H1 (cell line): ENCODE data around the gene COL10A1. TPM values are rescaled to one million over a fixed set of nuclear protein-coding genes. Genes with fewer than 3 reads are reported as not detected.
A peak's percentile ranks its signal among the peaks of the same experiment; 100 is the strongest.

Source experiments
- CTCF ChIA-PET: fragments of 300-600 bp; sonication (Branson Sonifier 250); formaldehyde crosslinking; loops from one replicate; lab custom pipeline; 2021; ENCODE audit not compliant: partially characterized antibody; lab: Charles Lee
- POLR2A ChIA-PET: fragments of 300-600 bp; sonication (Branson Sonifier 250); formaldehyde crosslinking; loops from one replicate; lab custom pipeline; 2021; ENCODE audit warnings: inconsistent platforms; ENCODE audit not compliant: partially characterized antibody; lab: Charles Lee
- DNase-seq, 2 experiments: peaks; one replicate each; pipeline versions ENCODE4 v3.0.0 to v3.0.0-alpha.2; 2010 to 2022; ENCODE audit warnings: low spot score in 2 of 2, low read depth in 1 of 2, mixed read lengths in 1 of 2
- FAIRE-seq: peaks from 2 replicates; lab custom pipeline; 2011; peaks lifted over from hg19 to GRCh38; lab: Jason Lieb, UNC
- H2AFZ ChIP-seq: 2 replicates; pipeline ENCODE4 v1.8.1; 2012; ENCODE audit warnings: low read length, inconsistent platforms
- H2AK5ac ChIP-seq: 2 replicates; pipeline ENCODE4 v1.6.1; 2013; ENCODE audit warnings: low read depth, low read length
- H2BK120ac ChIP-seq: replicated peaks from 2 replicates; pipeline ENCODE3; 2013; ENCODE audit warnings: low read depth, low read length, inconsistent platforms
- H2BK12ac ChIP-seq: 2 replicates; pipeline ENCODE4 v1.6.1; 2013; ENCODE audit warnings: low read depth, low read length
- H2BK15ac ChIP-seq: 2 replicates; pipeline ENCODE4 v1.6.1; 2013; ENCODE audit warnings: low read length
- H2BK20ac ChIP-seq: 2 replicates; pipeline ENCODE4 v1.6.1; 2013; ENCODE audit warnings: low read length
- H2BK5ac ChIP-seq: 2 replicates; pipeline ENCODE4 v1.6.1; 2013; ENCODE audit warnings: low read depth, low read length
- H3K14ac ChIP-seq: 2 replicates; pipeline ENCODE4 v1.6.1; 2013; ENCODE audit warnings: inconsistent platforms; ENCODE audit not compliant: insufficient read length
- H3K18ac ChIP-seq: 2 replicates; pipeline ENCODE4 v1.6.1; 2013; ENCODE audit warnings: low read length; ENCODE audit errors: extremely low read depth
- H3K23ac ChIP-seq: 2 replicates; pipeline ENCODE4 v1.6.1; 2013; ENCODE audit warnings: inconsistent platforms; ENCODE audit not compliant: insufficient read length
- H3K23me2 ChIP-seq: 2 replicates; pipeline ENCODE4 v1.6.1; 2013; ENCODE audit warnings: low read depth, low read length
- H3K27ac ChIP-seq: 2 replicates; pipeline ENCODE4 v1.6.1; 2011; ENCODE audit warnings: low read depth, low read length, inconsistent platforms
- H3K27me3 ChIP-seq, 4 experiments: replicated peaks in 1 of 4; 1 replicate in 1 of 4; 2 replicates in 3 of 4; pipeline versions ENCODE4 v1.6.1 to v1.8.1; 2011 to 2013; ENCODE audit warnings: low read length in 3 of 4, mild to moderate bottlenecking in 3 of 4, inconsistent platforms in 2 of 4, mixed read lengths in 2 of 4, moderate library complexity in 1 of 4; ENCODE audit not compliant: control insufficient read depth in 3 of 4, insufficient read depth in 3 of 4; ENCODE audit errors: extremely low read depth in 1 of 4
- H3K36me3 ChIP-seq, 4 experiments: 2 replicates each; pipeline versions ENCODE4 v1.6.1 to v1.8.1; 2011 to 2013; ENCODE audit warnings: mild to moderate bottlenecking in 4 of 4, low read length in 3 of 4, moderate library complexity in 2 of 4, control low read depth in 1 of 4, inconsistent platforms in 1 of 4; ENCODE audit not compliant: insufficient read depth in 4 of 4, control insufficient read depth in 2 of 4
- H3K4ac ChIP-seq: replicated peaks from 2 replicates; pipeline ENCODE3; 2013; ENCODE audit warnings: low read length, low read depth, mixed read lengths, inconsistent platforms; ENCODE audit not compliant: insufficient read length
- H3K4me1 ChIP-seq, 4 experiments: replicated peaks in 1 of 4; 1 replicate in 1 of 4; 2 replicates in 3 of 4; pipeline versions ENCODE4 v1.6.1 to v1.8.1; 2011 to 2013; ENCODE audit warnings: low read length in 3 of 4, inconsistent platforms in 2 of 4, mixed read lengths in 1 of 4; ENCODE audit not compliant: insufficient read depth in 4 of 4, control insufficient read depth in 3 of 4
- H3K4me2 ChIP-seq, 2 experiments: 2 replicates each; pipeline versions ENCODE4 v1.6.1 to v1.8.1; 2011 to 2013; ENCODE audit warnings: low read depth in 2 of 2, low read length in 2 of 2, control low read depth in 1 of 2, inconsistent platforms in 1 of 2, mild to moderate bottlenecking in 1 of 2; ENCODE audit not compliant: insufficient read depth in 1 of 2
- H3K4me3 ChIP-seq, 4 experiments: fragments of 200-600, 300-600 bp in 1 of 4; sonication (generic), shearing (Covaris generic), sonication (Bioruptor Twin) in 1 of 4; 2 replicates each; pipeline versions ENCODE4 v1.5.1 to v1.8.1; 2011 to 2016; ENCODE audit warnings: low read length in 4 of 4, low read depth in 3 of 4, control low read depth in 2 of 4, inconsistent platforms in 2 of 4, mild to moderate bottlenecking in 2 of 4, mixed read lengths in 1 of 4, moderate library complexity in 1 of 4; ENCODE audit not compliant: insufficient read depth in 2 of 4; ENCODE audit errors: extremely low read depth in 1 of 4
- H3K56ac ChIP-seq: replicated peaks from 2 replicates; pipeline ENCODE3; 2013; ENCODE audit warnings: low read depth, mild to moderate bottlenecking, mixed read lengths, low read length, inconsistent platforms; ENCODE audit not compliant: insufficient read length
- H3K79me1 ChIP-seq: 2 replicates; pipeline ENCODE4 v1.6.1; 2013; ENCODE audit warnings: low read depth, low read length, control low read depth
- H3K79me2 ChIP-seq, 2 experiments: 2 replicates each; pipeline versions ENCODE4 v1.6.1 to v1.8.1; 2012 to 2013; ENCODE audit warnings: low read length in 2 of 2, mild to moderate bottlenecking in 2 of 2, inconsistent platforms in 1 of 2; ENCODE audit not compliant: insufficient read depth in 2 of 2, control insufficient read depth in 1 of 2
- H3K9ac ChIP-seq, 4 experiments: replicated peaks in 1 of 4; 1 replicate in 1 of 4; 2 replicates in 3 of 4; pipeline versions ENCODE4 v1.6.1 to v1.8.1; 2011 to 2013; ENCODE audit warnings: low read depth in 3 of 4, low read length in 3 of 4, control low read depth in 2 of 4, mild to moderate bottlenecking in 2 of 4, moderate library complexity in 2 of 4, inconsistent platforms in 1 of 4; ENCODE audit errors: extremely low read depth in 1 of 4
- H3K9me3 ChIP-seq, 2 experiments: 2 replicates each; pipeline versions ENCODE4 v1.6.1 to v1.8.1; 2012 to 2013; ENCODE audit warnings: mild to moderate bottlenecking in 2 of 2, moderate library complexity in 2 of 2, control low read depth in 1 of 2, inconsistent platforms in 1 of 2, low read depth in 1 of 2, low read length in 1 of 2, mixed read lengths in 1 of 2; ENCODE audit not compliant: insufficient read depth in 2 of 2
- H4K20me1 ChIP-seq, 2 experiments: replicated peaks in 1 of 2; 2 replicates each; pipeline versions ENCODE3 to v1.8.1; 2011 to 2013; ENCODE audit warnings: inconsistent platforms in 2 of 2, low read length in 2 of 2, mild to moderate bottlenecking in 1 of 2; ENCODE audit not compliant: insufficient read depth in 2 of 2, control insufficient read depth in 1 of 2
- H4K5ac ChIP-seq: 2 replicates; pipeline ENCODE4 v1.6.1; 2013; ENCODE audit warnings: low read length, low read depth, mixed read lengths, inconsistent platforms; ENCODE audit not compliant: insufficient read length
- H4K8ac ChIP-seq: 2 replicates; pipeline ENCODE4 v1.8.0; 2013; ENCODE audit warnings: mild to moderate bottlenecking, moderate library complexity, low read length, inconsistent platforms; ENCODE audit not compliant: insufficient read depth; ENCODE audit errors: extremely low read depth
- H4K91ac ChIP-seq: replicated peaks from 2 replicates; pipeline ENCODE3; 2013; ENCODE audit warnings: low read length, mixed read lengths, inconsistent platforms; ENCODE audit not compliant: insufficient read length
- BRCA1 ChIP-seq: IDR thresholded peaks from 2 replicates; pipeline ENCODE4 v1.6.1; 2012; ENCODE audit warnings: low read depth, low read length, improper control_type of control experiment
- CEBPB ChIP-seq: IDR thresholded peaks from 2 replicates; pipeline ENCODE4 v1.6.1; 2012; ENCODE audit warnings: low read depth, low read length
- EZH2 ChIP-seq: fragments of 200-600 bp; sonication (generic); IDR thresholded peaks from 2 replicates; pipeline ENCODE4 v1.7.1; 2012; ENCODE audit warnings: low read depth, mild to moderate bottlenecking, moderate library complexity, low read length, inconsistent platforms; ENCODE audit not compliant: severe bottlenecking
- FOSL1 ChIP-seq: IDR thresholded peaks from 2 replicates; pipeline ENCODE4 v1.6.1; 2011; ENCODE audit warnings: mild to moderate bottlenecking, low read depth, low read length, moderate library complexity; ENCODE audit not compliant: insufficient read depth
- JUN ChIP-seq: IDR thresholded peaks from 2 replicates; pipeline ENCODE4 v1.6.1; 2011; ENCODE audit warnings: low read depth, mild to moderate bottlenecking, improper control_type of control experiment, low read length
- JUND ChIP-seq: IDR thresholded peaks from 2 replicates; pipeline ENCODE4 v1.6.1; 2011; ENCODE audit warnings: mild to moderate bottlenecking, improper control_type of control experiment, low read length
- MAFK ChIP-seq: IDR thresholded peaks from 2 replicates; pipeline ENCODE4 v1.6.1; 2012; ENCODE audit warnings: low read depth, mild to moderate bottlenecking, improper control_type of control experiment, low read length
- NRF1 ChIP-seq: IDR thresholded peaks from 2 replicates; pipeline ENCODE4 v1.6.1; 2011; ENCODE audit warnings: mild to moderate bottlenecking, low read depth, low read length, improper control_type of control experiment
- RFX5 ChIP-seq: IDR thresholded peaks from 2 replicates; pipeline ENCODE4 v1.6.1; 2011; ENCODE audit warnings: low read depth, low read length, improper control_type of control experiment, borderline replicate concordance
- SIX5 ChIP-seq: IDR thresholded peaks from 2 replicates; pipeline ENCODE4 v1.6.1; 2011; ENCODE audit warnings: mild to moderate bottlenecking, low read depth, low read length
- SRF ChIP-seq: IDR thresholded peaks from 2 replicates; pipeline ENCODE4 v1.6.1; 2011; ENCODE audit warnings: mild to moderate bottlenecking, low read depth, low read length, moderate library complexity
- ZNF274 ChIP-seq: IDR thresholded peaks from 2 replicates; pipeline ENCODE4 v1.7.0; 2012; ENCODE audit warnings: low read length, borderline replicate concordance; ENCODE audit errors: extremely low read depth
- WGBS, 2 experiments: shearing (Covaris generic) in 1 of 2; methylation state at CpG; one replicate each; pipeline versions ENCODE4 v1.1.6 to v1.1.7; 2013 to 2015; ENCODE audit warnings: low lambda C conversion rate in 2 of 2, mixed read lengths in 2 of 2, inconsistent platforms in 1 of 2, low coverage in 1 of 2, missing lambda C conversion rate in 1 of 2; ENCODE audit not compliant: insufficient replicate concordance in 2 of 2, insufficient coverage in 1 of 2, insufficient read length in 1 of 2; ENCODE audit errors: extremely low coverage in 1 of 2, missing lambda C conversion rate in 1 of 2; 5-methylcytosine and 5-hydroxymethylcytosine counted together
- polyA plus RNA-seq, 7 experiments: library from polyadenylated mRNA; depleted of rRNA in 3 of 7; stranded (reverse) in 5 of 7; unstranded in 2 of 7; fragments of >200 nt in 5 of 7; fragments of 200-250 nt in 2 of 7; gene quantifications; 1 replicate in 5 of 7; 2 replicates in 1 of 7; 4 replicates in 1 of 7; pipeline versions ENCODE4 v1.2.1 to v1.2.3, GENCODE V29; 2011 to 2013; ENCODE audit warnings: missing spikeins in 2 of 7, mixed read lengths in 2 of 7
- total RNA-seq: library from RNA; stranded (reverse); fragmentation: NEBNext Ultra II Directional; extraction: Animal tissue kit (Norgen Biotek cat#: 25700); gene quantifications from 2 replicates; pipeline ENCODE4 v1.2.1, GENCODE V29; 2021

Gene COL10A1
- total and polyA plus RNA-seq, 2 of the 8 experiments (the other 6 are each of a cell fraction or from before 2014, with no cell fraction given) = not detected

- no peak overlapping the region for H4K5ac ChIP-seq
- no peak overlapping the region for H3K14ac ChIP-seq
- H2BK120ac ChIP-seq = no peak overlapping the region
- no peak overlapping the region for H2BK20ac ChIP-seq
- H4K8ac ChIP-seq = no peak overlapping the region
- no peaks in the 10 kb centered on the region for H3K27me3 ChIP-seq
- H3K23me2 ChIP-seq = no peaks in the 10 kb centered on the region
- H2AFZ ChIP-seq = no peak overlapping the region
- no peaks in the 10 kb centered on the region for H3K36me3 ChIP-seq
- H3K4me3 ChIP-seq = no peak overlapping the region
- H2BK15ac ChIP-seq = no peak overlapping the region
- H3K79me1 ChIP-seq = no peaks in the 10 kb centered on the region
- peaks cover 0 to 5% (median 2%) of the 10 kb centered on the region in 4 experiments; a peak in 3 of 7 replicates for H3K4me1 ChIP-seq
- ChIA-PET POLR2A (no interaction called here), CTCF (interaction anchor here (1.2 kb wide), 1 partner anchor 29 kb away, joined by 3 read pairs; no protein-coding TSS in a partner anchor)
- no peaks in the 10 kb centered on the region for H4K20me1 ChIP-seq
- no peaks in the 10 kb centered on the region for H3K79me2 ChIP-seq
- H3K27ac ChIP-seq = no peak overlapping the region
- no peak for DNase-seq
- no peak overlapping the region for H3K56ac ChIP-seq
- no peak overlapping the region for H2BK12ac ChIP-seq
- no peak overlapping the region for H4K91ac ChIP-seq
- no peak for TF ChIP-seq RFX5
- no peak for TF ChIP-seq ZNF274
- no peak for TF ChIP-seq JUND
- TF ChIP-seq CEBPB = no peak
- TF ChIP-seq BRCA1 = no peak
- no peak for TF ChIP-seq SIX5
- TF ChIP-seq MAFK = no peak
- no peak for TF ChIP-seq NRF1
- TF ChIP-seq EZH2 = no peak
- TF ChIP-seq JUN = no peak
- no peak for TF ChIP-seq FOSL1
- TF ChIP-seq SRF = no peak
- H3K4me2 ChIP-seq = no peak overlapping the region
- peak overlapping the region; percentile 5 for H3K4ac ChIP-seq
- 0 out of 4 replicates have a peak, but pooled peaks cover 0 to 2% of the 10 kb centered on the region in 2 experiments for H3K9me3 ChIP-seq
- no peak overlapping the region for H2BK5ac ChIP-seq
- no peak overlapping the region for H3K23ac ChIP-seq
- no peak overlapping the region for H2AK5ac ChIP-seq
- H3K18ac ChIP-seq = no peak overlapping the region
- FAIRE-seq = no peak
- 86% methylated on average over 2 of the region's 2 CpGs; no CpG with 5 or more reads in 1 of the 2 experiments for WGBS, 2 experiments
- no peak overlapping the region for H3K9ac ChIP-seq
Measured at GRCh38 chr6:116090251-116090650, 35.7 kb downstream of the COL10A1 start.
